Thoracic aorta (tissue), 2 donors: ENCODE measurements around the gene S1PR3. TPM values are rescaled to one million over a fixed set of nuclear protein-coding genes. Genes with fewer than 3 reads are reported as not detected.

ENCODE experiments used
- ATAC-seq: fragments of 150-250 bp; one replicate; pipeline ENCODE4 v1.8.0; 2017; ENCODE audit warnings: low read depth; ENCODE audit not compliant: insufficient number of reproducible peaks, low FRiP score
- DNase-seq: peaks from one replicate; pipeline ENCODE4 v3.0.0-alpha.2; 2020; ENCODE audit warnings: low spot score
- H3K27ac ChIP-seq, 2 donors: fragments of 200-600 bp; sonication (generic); 1 replicate in 1 of 2; 2 replicates in 1 of 2; pipeline ENCODE4 v1.5.1; 2016; ENCODE audit warnings: mild to moderate bottlenecking in 2 of 2, moderate library complexity in 2 of 2
- H3K27me3 ChIP-seq: fragments of 200-600 bp; sonication (generic); replicated peaks from 2 replicates; pipeline ENCODE4 v1.6.0; 2016; ENCODE audit warnings: mild to moderate bottlenecking; ENCODE audit not compliant: insufficient read depth
- H3K36me3 ChIP-seq: fragments of 200-600 bp; sonication (generic); one replicate; pipeline ENCODE4 v1.5.1; 2016
- H3K4me1 ChIP-seq, 2 donors: fragments of 200-600 bp; sonication (generic); 1 replicate in 1 of 2; 2 replicates in 1 of 2; pipeline versions ENCODE4 v1.5.1 to v1.6.0; 2016; ENCODE audit warnings: low read depth in 2 of 2, mild to moderate bottlenecking in 1 of 2; ENCODE audit not compliant: control insufficient read depth in 1 of 2
- H3K4me3 ChIP-seq: fragments of 200-600 bp; sonication (generic); 2 replicates; pipeline ENCODE4 v1.5.1; 2016; ENCODE audit warnings: mild to moderate bottlenecking
- H3K9me3 ChIP-seq: fragments of 200-600 bp; sonication (generic); 2 replicates; pipeline ENCODE4 v1.5.1; 2016
- total RNA-seq, 2 donors: library from RNA; depleted of rRNA; stranded (reverse); fragments of >200 nt; gene quantifications; one replicate each; pipeline versions ENCODE4 v1.1.0 to v1.2.3, GENCODE V29; 2016
- TF ChIP-seq, protein P1 (sequence below): fragments of 200-600 bp; sonication (generic); IDR thresholded peaks from one replicate; pipeline ENCODE4 v1.5.1; 2019; ENCODE audit warnings: antibody characterized with exemption

S1PR3 gene
- total RNA-seq, 2 donors from 2014 or later = 125 to 173 TPM

DNA sequence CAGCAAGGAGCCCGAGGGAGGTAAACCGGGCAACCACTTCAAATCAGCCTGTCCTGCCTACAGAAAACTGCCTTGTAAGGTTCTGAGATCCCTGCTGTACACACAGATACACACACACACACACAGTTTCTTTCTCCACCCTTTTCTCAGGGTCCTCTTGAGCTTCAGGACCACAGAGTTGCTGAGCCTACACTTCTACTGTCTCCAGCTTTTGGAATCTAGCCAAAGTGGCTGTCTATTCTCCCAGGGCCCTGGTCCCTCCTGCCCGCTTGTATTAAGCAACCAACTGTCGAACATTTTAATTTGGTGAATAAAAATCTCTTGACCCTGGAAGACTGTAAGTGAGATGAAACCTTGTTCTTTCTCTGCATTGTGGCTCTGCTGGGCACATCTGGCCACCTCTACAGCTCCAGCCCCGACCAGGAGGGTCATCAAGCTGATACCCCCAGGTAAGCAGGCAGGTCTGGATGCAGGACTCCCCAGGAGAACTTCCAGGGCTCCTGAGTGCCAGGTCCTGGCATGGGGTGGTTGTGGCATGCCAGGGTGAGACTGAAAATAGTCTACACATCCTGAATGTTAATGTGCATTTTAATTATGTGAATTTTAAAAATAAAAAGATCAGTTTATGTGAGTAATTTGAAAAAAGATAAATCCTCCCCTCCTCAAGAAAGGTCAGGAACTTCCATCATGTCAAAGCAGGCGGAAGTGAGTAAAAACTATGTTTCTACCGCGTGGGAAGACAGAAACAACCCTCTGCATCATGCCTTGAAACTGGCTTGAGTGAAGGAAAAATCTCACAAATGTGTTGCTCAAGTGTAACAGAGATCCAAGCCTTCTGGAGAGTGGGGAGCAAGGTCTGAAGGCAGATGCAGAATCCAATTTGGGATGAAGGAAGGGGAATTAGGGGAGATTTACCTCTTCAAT is 15.0 kb upstream of the S1PR3 start:
- DNase-seq = no peak
- no peak overlapping the region for H3K4me3 ChIP-seq
- H3K36me3 ChIP-seq = no peaks in the 10 kb centered on the region
- no peak overlapping the region for H3K27ac ChIP-seq
- ATAC-seq = no peak
- no peaks in the 10 kb centered on the region for H3K9me3 ChIP-seq
- TF ChIP-seq, protein P1, sequence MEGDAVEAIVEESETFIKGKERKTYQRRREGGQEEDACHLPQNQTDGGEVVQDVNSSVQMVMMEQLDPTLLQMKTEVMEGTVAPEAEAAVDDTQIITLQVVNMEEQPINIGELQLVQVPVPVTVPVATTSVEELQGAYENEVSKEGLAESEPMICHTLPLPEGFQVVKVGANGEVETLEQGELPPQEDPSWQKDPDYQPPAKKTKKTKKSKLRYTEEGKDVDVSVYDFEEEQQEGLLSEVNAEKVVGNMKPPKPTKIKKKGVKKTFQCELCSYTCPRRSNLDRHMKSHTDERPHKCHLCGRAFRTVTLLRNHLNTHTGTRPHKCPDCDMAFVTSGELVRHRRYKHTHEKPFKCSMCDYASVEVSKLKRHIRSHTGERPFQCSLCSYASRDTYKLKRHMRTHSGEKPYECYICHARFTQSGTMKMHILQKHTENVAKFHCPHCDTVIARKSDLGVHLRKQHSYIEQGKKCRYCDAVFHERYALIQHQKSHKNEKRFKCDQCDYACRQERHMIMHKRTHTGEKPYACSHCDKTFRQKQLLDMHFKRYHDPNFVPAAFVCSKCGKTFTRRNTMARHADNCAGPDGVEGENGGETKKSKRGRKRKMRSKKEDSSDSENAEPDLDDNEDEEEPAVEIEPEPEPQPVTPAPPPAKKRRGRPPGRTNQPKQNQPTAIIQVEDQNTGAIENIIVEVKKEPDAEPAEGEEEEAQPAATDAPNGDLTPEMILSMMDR = no peak
- peaks cover 4% of the 10 kb centered on the region in 2 donors for H3K4me1 ChIP-seq
- H3K27me3 ChIP-seq = no peaks in the 10 kb centered on the region

DNA sequence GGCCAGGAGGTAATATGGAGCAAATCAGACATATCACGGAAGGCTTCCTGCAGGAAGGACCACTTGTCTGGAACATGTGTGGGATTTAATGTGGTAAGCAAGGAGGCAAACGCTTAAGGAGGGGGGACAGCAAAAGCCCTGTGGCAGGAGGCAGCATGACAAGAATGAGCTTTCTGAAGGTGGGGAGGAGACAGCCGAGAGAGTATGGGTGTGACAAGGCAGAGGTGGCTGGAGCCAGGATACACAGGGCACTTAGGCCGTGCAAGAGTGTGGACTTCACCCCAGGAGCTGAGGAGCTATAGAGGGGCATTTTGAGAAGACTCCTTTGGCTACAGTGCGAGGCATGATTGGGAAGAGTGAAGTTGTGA is 14.4 kb upstream of the S1PR3 start:
- no peak for DNase-seq
- no peaks in the 10 kb centered on the region for H3K27me3 ChIP-seq

DNA sequence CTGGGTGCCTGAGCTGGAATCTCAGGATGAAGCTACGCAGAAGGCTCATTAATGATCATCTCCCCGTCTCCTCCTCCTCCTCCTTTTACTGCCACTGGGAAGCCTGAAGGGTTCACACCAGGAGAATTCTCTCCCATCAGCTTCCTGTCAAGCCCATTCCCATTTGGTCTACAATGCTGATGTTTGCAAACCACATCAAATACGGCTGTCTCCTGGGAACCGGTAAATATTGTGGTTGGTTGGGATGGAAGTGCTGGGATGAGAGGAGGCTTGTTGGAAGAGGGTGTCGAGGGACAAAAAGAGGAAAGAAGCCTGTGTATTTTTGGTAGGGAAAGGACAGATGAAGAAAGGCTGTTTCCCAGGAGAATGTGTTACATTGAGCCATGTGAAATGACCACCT is 13.2 kb upstream of the S1PR3 start:
- no peaks in the 10 kb centered on the region for H3K27me3 ChIP-seq
- H3K27ac ChIP-seq = no peak overlapping the region
- DNase-seq = no peak
- H3K36me3 ChIP-seq = no peaks in the 10 kb centered on the region
- peaks cover 4% of the 10 kb centered on the region in 2 donors for H3K4me1 ChIP-seq
- TF ChIP-seq, protein P1 = no peak
- no peak for ATAC-seq
- no peaks in the 10 kb centered on the region for H3K9me3 ChIP-seq
- no peak overlapping the region for H3K4me3 ChIP-seq

More for the DNA sequence above, 14.4 kb upstream of the S1PR3 start:
- peaks cover 4% of the 10 kb centered on the region in 2 donors for H3K4me1 ChIP-seq
- no peak overlapping the region for H3K4me3 ChIP-seq
- no peak overlapping the region for H3K27ac ChIP-seq
- ATAC-seq = no peak
- no peaks in the 10 kb centered on the region for H3K36me3 ChIP-seq
- TF ChIP-seq, protein P1 = no peak
- no peaks in the 10 kb centered on the region for H3K9me3 ChIP-seq

DNA sequence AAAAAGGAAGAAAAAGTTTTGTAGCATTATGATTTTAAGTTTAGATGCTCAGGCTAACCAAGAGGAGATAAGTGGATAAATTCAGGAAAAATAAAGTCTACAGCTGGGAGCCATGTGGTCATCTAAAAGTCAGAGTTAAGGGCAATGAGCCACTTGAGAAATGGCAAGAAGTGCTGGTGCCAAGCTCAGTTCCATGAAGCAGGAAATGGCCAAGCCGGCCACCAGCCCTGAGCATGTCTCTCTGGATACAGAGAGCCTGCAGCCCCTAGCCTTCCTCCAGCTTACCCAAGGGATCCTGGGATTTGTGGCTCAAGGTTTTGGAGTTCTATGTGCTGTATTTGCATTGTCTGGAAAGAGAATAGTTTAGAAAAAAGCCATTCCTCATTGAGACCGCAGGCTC is 12.2 kb upstream of the S1PR3 start:
- DNase-seq (no peak), ATAC-seq (no peak)
- no peaks in the 10 kb centered on the region for H3K27me3 ChIP-seq
- TF ChIP-seq, protein P1 = no peak
- no peak overlapping the region for H3K4me3 ChIP-seq
- no peak overlapping the region for H3K27ac ChIP-seq
- H3K9me3 ChIP-seq = no peaks in the 10 kb centered on the region
- no peaks in the 10 kb centered on the region for H3K36me3 ChIP-seq
- peaks cover 4% of the 10 kb centered on the region in 2 donors for H3K4me1 ChIP-seq

DNA sequence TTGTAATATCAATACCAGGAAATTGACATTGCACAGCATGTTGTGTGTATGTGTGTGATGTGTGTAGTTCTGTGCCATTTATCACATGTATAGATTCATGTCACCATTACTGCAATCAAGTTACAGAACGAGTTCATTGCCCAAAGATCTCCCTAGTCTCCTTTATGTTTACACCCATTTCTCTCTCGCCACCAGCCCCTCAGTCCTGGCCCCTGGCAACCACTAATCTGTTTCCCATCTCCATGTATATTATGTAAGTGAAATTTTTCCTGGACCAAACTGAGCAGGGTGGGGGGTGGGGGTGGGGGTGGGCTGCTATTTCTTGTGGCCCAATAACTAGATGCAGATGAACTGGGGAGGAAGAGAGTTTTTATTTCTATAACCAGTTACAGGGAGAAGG is 11.5 kb upstream of the S1PR3 start:
- ATAC-seq (no peak), DNase-seq (no peak)
- H3K27me3 ChIP-seq = no peaks in the 10 kb centered on the region
- H3K27ac ChIP-seq = no peak overlapping the region
- TF ChIP-seq, protein P1 = no peak
- no peak overlapping the region for H3K4me3 ChIP-seq
- no peaks in the 10 kb centered on the region for H3K36me3 ChIP-seq
- H3K9me3 ChIP-seq = no peaks in the 10 kb centered on the region
- H3K4me1 ChIP-seq = peaks cover 4% of the 10 kb centered on the region in 2 donors
